ENCODE measurements around the gene ATF7. TPM values are rescaled to one million over a fixed set of nuclear protein-coding genes. Genes with fewer than 3 reads are reported as not detected.
"Not testable (repeated sequence)": the region's sequence is repeated elsewhere in the genome, so short reads cannot be mapped to it uniquely, and the experiment has no call there.

The ATF7 gene
- total and polyA plus RNA-seq, 2 donors (not counting 1 experiment from before 2014, with no cell fraction given) = 11.4 to 24.7 TPM

- no peak overlapping the region for H3K27ac ChIP-seq (ENCODE audit: insufficient read depth, low read length)
These were observed 75.6 kb downstream of the ATF7 start for GRCh38 chr12:53550595-53550994.

DNA sequence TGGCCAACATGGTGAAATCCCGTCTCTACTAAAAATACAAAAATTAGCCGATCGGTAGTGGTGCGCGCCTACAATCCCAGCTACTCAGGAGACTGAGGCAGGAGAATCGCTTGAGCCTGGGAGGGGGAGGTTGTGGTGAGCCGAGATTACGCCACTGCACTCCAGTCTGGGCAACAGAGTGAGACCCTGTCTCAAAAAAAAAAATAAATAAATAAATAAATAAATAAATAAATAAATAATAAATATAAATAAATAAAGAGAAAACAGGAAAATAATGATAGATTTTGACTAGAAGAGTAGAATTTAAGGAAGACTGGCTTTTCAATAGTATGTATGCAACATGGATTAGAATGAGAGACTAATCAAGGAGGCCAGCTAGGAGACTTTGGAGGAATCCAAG lies 76.1 kb downstream of the ATF7 start:
- H3K4me2 ChIP-seq (ENCODE audit: extremely low read depth, insufficient read depth, low read length); DNase-seq (ENCODE audit: low read depth in 2 of 2); H3K4me3 ChIP-seq (replicated peaks in 1 of 4; ENCODE audit: control extremely low read depth in 1 of 4, insufficient read depth in 1 of 4, low read depth in 3 of 4, low read length in 4 of 4); H3K79me2 ChIP-seq (ENCODE audit: control insufficient read depth, insufficient read depth, low read length); H3K9me3 ChIP-seq (ENCODE audit: control insufficient read depth, insufficient read depth, low read depth, low read length); H3K36me3 ChIP-seq (ENCODE audit: control insufficient read depth, insufficient read depth, low read length); H3K4me1 ChIP-seq (ENCODE audit: control insufficient read depth, extremely low read depth, insufficient read depth, low read length); H3K27ac ChIP-seq (ENCODE audit: insufficient read depth, low read length); H3K9ac ChIP-seq (ENCODE audit: insufficient read depth, low read length); H3K27me3 ChIP-seq (ENCODE audit: control insufficient read depth, insufficient read depth, low read length); H4K20me1 ChIP-seq (ENCODE audit: control insufficient read depth, extremely low read depth, insufficient read depth, low read length); H2AFZ ChIP-seq (ENCODE audit: low read length): not testable (repeated sequence)

More at GRCh38 chr12:53550595-53550994, 75.6 kb downstream of the ATF7 start:
- H3K27me3 ChIP-seq (ENCODE audit: control insufficient read depth, insufficient read depth, low read length) = no peaks in the 10 kb centered on the region
- H3K9ac ChIP-seq (ENCODE audit: insufficient read depth, low read length) = no peak overlapping the region
- H2AFZ ChIP-seq (ENCODE audit: low read length) = no peak overlapping the region
- no peaks in the 10 kb centered on the region for H3K4me1 ChIP-seq (ENCODE audit: control insufficient read depth, extremely low read depth, insufficient read depth, low read length)
- TF ChIP-seq EZH2 (IDR thresholded peaks at IDR 0.05; ENCODE audit: low read length, missing control alignments) = no peak
- TF ChIP-seq, protein P1, sequence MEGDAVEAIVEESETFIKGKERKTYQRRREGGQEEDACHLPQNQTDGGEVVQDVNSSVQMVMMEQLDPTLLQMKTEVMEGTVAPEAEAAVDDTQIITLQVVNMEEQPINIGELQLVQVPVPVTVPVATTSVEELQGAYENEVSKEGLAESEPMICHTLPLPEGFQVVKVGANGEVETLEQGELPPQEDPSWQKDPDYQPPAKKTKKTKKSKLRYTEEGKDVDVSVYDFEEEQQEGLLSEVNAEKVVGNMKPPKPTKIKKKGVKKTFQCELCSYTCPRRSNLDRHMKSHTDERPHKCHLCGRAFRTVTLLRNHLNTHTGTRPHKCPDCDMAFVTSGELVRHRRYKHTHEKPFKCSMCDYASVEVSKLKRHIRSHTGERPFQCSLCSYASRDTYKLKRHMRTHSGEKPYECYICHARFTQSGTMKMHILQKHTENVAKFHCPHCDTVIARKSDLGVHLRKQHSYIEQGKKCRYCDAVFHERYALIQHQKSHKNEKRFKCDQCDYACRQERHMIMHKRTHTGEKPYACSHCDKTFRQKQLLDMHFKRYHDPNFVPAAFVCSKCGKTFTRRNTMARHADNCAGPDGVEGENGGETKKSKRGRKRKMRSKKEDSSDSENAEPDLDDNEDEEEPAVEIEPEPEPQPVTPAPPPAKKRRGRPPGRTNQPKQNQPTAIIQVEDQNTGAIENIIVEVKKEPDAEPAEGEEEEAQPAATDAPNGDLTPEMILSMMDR (conservative IDR thresholded peaks at IDR 0.05 in 1 of 2, IDR thresholded peaks at IDR 0.05 in 1 of 2; ENCODE audit: low read depth in 1 of 2, low read length in 2 of 2) = no peak
- H3K36me3 ChIP-seq (ENCODE audit: control insufficient read depth, insufficient read depth, low read length) = peaks cover 5% of the 10 kb centered on the region
- no peaks in the 10 kb centered on the region for H3K79me2 ChIP-seq (ENCODE audit: control insufficient read depth, insufficient read depth, low read length)
- H3K9me3 ChIP-seq (ENCODE audit: control insufficient read depth, insufficient read depth, low read depth, low read length) = no peaks in the 10 kb centered on the region
- no peak overlapping the region for H3K4me3 ChIP-seq (replicated peaks in 1 of 4; ENCODE audit: control extremely low read depth in 1 of 4, insufficient read depth in 1 of 4, low read depth in 3 of 4, low read length in 4 of 4)
- no peak overlapping the region for H3K4me2 ChIP-seq (ENCODE audit: extremely low read depth, insufficient read depth, low read length)
- no peaks in the 10 kb centered on the region for H4K20me1 ChIP-seq (ENCODE audit: control insufficient read depth, extremely low read depth, insufficient read depth, low read length)
- peak; percentile 19 to 51 for DNase-seq (ENCODE audit: low read depth in 2 of 2)

GRCh38 chr12:53548354-53548753 lies 77.8 kb downstream of the ATF7 start:
- not testable (repeated sequence) for H3K79me2 ChIP-seq (ENCODE audit: control insufficient read depth, insufficient read depth, low read length); H3K4me3 ChIP-seq (replicated peaks in 1 of 4; ENCODE audit: control extremely low read depth in 1 of 4, insufficient read depth in 1 of 4, low read depth in 3 of 4, low read length in 4 of 4); H3K9me3 ChIP-seq (ENCODE audit: control insufficient read depth, insufficient read depth, low read depth, low read length); H3K9ac ChIP-seq (ENCODE audit: insufficient read depth, low read length); H3K27ac ChIP-seq (ENCODE audit: insufficient read depth, low read length); H4K20me1 ChIP-seq (ENCODE audit: control insufficient read depth, extremely low read depth, insufficient read depth, low read length); H3K4me1 ChIP-seq (ENCODE audit: control insufficient read depth, extremely low read depth, insufficient read depth, low read length); H3K27me3 ChIP-seq (ENCODE audit: control insufficient read depth, insufficient read depth, low read length); DNase-seq (ENCODE audit: low read depth in 2 of 2); H2AFZ ChIP-seq (ENCODE audit: low read length); H3K36me3 ChIP-seq (ENCODE audit: control insufficient read depth, insufficient read depth, low read length); H3K4me2 ChIP-seq (ENCODE audit: extremely low read depth, insufficient read depth, low read length)

GRCh38 chr12:53543539-53543938 lies 82.6 kb downstream of the ATF7 start:
- Histone ChIP-seq H3K4me1 (ENCODE audit: control insufficient read depth, extremely low read depth, insufficient read depth, low read length) (no peaks in the 10 kb centered on the region), H3K79me2 (ENCODE audit: control insufficient read depth, insufficient read depth, low read length) (no peaks in the 10 kb centered on the region), H3K36me3 (ENCODE audit: control insufficient read depth, insufficient read depth, low read length) (peaks cover 7% of the 10 kb centered on the region), H3K27ac (ENCODE audit: insufficient read depth, low read length) (peak overlapping the region; percentile 27), H3K4me2 (ENCODE audit: extremely low read depth, insufficient read depth, low read length) (no peak overlapping the region), H2AFZ (ENCODE audit: low read length) (peak overlapping the region; percentile 19), H4K20me1 (ENCODE audit: control insufficient read depth, extremely low read depth, insufficient read depth, low read length) (no peaks in the 10 kb centered on the region), H3K27me3 (ENCODE audit: control insufficient read depth, insufficient read depth, low read length) (no peaks in the 10 kb centered on the region), H3K9ac (ENCODE audit: insufficient read depth, low read length) (no peak overlapping the region), H3K4me3 (replicated peaks in 1 of 4; ENCODE audit: control extremely low read depth in 1 of 4, insufficient read depth in 1 of 4, low read depth in 3 of 4, low read length in 4 of 4) (no peak overlapping the region), H3K9me3 (ENCODE audit: control insufficient read depth, insufficient read depth, low read depth, low read length) (no peaks in the 10 kb centered on the region)
- DNase-seq (ENCODE audit: low read depth in 2 of 2) = peak; percentile 68 to 81
- TF ChIP-seq, protein P1 (conservative IDR thresholded peaks at IDR 0.05 in 1 of 2, IDR thresholded peaks at IDR 0.05 in 1 of 2; ENCODE audit: low read depth in 1 of 2, low read length in 2 of 2) = peak; percentile 96 to 98
- no peak for TF ChIP-seq EZH2 (IDR thresholded peaks at IDR 0.05; ENCODE audit: low read length, missing control alignments)
